ENCODE data around the gene PRIM1. TPM values are rescaled to one million over a fixed set of nuclear protein-coding genes. Genes with fewer than 3 reads are reported as not detected.

The PRIM1 gene
- total RNA-seq, 1 donor from 2014 or later: 47.3 TPM

DNA sequence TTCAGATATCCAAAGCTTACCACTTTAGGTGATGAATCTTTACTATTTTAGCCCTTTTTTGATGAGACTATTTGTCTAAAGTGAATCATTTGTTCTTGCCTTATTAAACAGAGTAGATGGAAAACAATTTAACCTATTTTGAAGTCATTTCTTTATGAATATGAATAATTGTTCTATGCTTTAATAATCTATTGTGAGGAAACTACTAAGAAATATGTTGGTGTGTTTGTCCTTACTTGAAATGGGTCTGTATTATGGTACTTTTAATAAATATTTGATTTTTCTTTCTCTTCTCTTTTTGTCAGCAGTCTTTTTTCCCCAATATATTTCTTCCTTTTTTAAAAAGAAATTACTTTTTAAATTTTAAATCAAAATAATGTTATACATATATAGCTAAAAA is 35.4 kb upstream of the PRIM1 start:
- Mint-ChIP-seq H3K4me3 (no peak overlapping the region), H3K27me3 (ENCODE audit: low read depth) (no peaks in the 10 kb centered on the region), H3K36me3 (ENCODE audit: low read depth) (peaks cover 11% of the 10 kb centered on the region), H3K27ac (ENCODE audit: unreplicated experiment) (no peak overlapping the region), H3K9me3 (peaks cover 4% of the 10 kb centered on the region), H3K4me1 (no peaks in the 10 kb centered on the region)
- TF ChIP-seq, protein P1, sequence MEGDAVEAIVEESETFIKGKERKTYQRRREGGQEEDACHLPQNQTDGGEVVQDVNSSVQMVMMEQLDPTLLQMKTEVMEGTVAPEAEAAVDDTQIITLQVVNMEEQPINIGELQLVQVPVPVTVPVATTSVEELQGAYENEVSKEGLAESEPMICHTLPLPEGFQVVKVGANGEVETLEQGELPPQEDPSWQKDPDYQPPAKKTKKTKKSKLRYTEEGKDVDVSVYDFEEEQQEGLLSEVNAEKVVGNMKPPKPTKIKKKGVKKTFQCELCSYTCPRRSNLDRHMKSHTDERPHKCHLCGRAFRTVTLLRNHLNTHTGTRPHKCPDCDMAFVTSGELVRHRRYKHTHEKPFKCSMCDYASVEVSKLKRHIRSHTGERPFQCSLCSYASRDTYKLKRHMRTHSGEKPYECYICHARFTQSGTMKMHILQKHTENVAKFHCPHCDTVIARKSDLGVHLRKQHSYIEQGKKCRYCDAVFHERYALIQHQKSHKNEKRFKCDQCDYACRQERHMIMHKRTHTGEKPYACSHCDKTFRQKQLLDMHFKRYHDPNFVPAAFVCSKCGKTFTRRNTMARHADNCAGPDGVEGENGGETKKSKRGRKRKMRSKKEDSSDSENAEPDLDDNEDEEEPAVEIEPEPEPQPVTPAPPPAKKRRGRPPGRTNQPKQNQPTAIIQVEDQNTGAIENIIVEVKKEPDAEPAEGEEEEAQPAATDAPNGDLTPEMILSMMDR (conservative IDR thresholded peaks at IDR 0.05): no peak
- DNase-seq (ENCODE audit: low read depth, low spot score): no peak

DNA sequence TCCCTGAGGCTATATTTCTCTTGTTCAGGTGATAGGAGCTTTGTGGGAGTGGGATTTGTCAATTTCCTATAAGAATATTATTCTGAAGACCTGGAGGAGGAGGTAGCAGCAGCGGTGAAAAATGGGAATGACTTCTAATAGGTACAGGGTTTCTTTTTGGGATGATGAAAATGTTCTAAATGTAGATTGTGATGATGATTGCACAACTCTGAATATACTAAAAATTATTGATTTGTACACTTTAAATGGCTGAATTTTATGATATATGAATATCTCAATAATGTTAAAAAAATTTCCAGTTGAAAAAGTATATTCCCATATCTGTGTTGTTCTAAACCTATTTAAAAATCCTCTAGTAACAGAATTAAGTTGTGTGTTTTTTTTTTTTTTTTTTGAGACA is 33.8 kb upstream of the PRIM1 start:
- no peak overlapping the region for H3K27ac Mint-ChIP-seq (ENCODE audit: unreplicated experiment)
- peaks cover 13% of the 10 kb centered on the region for H3K36me3 Mint-ChIP-seq (ENCODE audit: low read depth)
- TF ChIP-seq, protein P1 (conservative IDR thresholded peaks at IDR 0.05): no peak
- peaks cover 4% of the 10 kb centered on the region for H3K9me3 Mint-ChIP-seq
- H3K4me3 Mint-ChIP-seq: no peak overlapping the region
- no peak for DNase-seq (ENCODE audit: low read depth, low spot score)
- no peaks in the 10 kb centered on the region for H3K27me3 Mint-ChIP-seq (ENCODE audit: low read depth)
- peaks cover 4% of the 10 kb centered on the region for H3K4me1 Mint-ChIP-seq

DNA sequence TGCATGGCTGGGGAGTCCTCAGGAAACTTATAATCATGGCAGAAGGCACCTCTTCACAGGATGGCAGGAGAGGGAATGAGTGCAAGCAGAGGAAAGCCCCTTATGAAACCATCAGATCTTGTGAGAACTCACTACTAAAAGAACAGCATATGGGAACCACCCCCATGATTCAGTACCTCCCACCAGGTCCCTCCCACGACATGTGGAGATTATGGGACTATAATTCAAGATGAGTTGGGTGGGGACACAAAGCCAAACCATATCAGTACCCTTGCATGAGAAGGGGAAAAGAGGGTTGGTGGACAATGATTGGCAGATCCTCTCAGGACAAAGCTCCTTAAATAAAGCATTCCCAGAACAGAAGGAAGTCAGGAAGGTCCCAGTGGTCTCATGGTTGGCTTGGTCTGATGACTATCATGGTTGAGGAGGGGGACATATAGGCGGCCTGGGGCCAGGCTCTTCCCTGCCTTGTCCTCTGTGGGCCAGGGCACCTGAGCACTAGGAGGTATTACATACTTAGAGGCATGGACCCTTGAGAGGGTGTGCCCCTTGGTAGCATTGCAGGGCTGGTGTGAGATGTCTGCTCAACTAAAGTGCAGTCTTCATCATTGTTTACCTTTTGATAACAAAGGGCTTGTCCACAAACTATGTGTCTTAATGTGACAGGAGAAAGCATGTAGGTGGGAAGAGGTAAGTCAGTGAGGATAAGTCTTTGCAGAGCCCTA is 33.2 kb upstream of the PRIM1 start:
- Mint-ChIP-seq H3K9me3 (peaks cover 4% of the 10 kb centered on the region), H3K27ac (ENCODE audit: unreplicated experiment) (no peak overlapping the region), H3K27me3 (ENCODE audit: low read depth) (no peaks in the 10 kb centered on the region), H3K4me3 (no peak overlapping the region), H3K4me1 (peaks cover 4% of the 10 kb centered on the region), H3K36me3 (ENCODE audit: low read depth) (peaks cover 10% of the 10 kb centered on the region)
- TF ChIP-seq, protein P1 (conservative IDR thresholded peaks at IDR 0.05): no peak
- DNase-seq (ENCODE audit: low read depth, low spot score): no peak

DNA sequence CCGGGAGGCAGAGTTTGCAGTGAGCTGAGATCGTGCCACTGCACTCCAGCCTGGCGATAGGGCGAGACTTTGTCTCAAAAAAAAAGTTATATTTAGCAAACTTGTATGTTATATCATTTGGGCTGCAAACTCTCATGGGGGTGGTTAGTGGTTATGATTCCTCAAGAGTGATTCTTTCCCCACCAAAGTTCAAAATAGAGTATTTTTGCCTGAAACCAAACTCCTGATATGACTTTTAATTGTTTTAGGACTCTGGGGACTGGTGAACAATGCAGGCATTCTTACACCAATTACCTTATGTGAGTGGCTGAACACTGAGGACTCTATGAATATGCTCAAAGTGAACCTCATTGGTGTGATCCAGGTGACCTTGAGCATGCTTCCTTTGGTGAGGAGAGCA is 29.6 kb upstream of the PRIM1 start:
- no peak overlapping the region for H3K4me3 Mint-ChIP-seq
- H3K36me3 Mint-ChIP-seq (ENCODE audit: low read depth): peaks cover 11% of the 10 kb centered on the region
- DNase-seq (ENCODE audit: low read depth, low spot score): no peak
- peaks cover 2% of the 10 kb centered on the region for H3K9me3 Mint-ChIP-seq
- peaks cover 4% of the 10 kb centered on the region for H3K4me1 Mint-ChIP-seq
- no peaks in the 10 kb centered on the region for H3K27me3 Mint-ChIP-seq (ENCODE audit: low read depth)
- TF ChIP-seq, protein P1 (conservative IDR thresholded peaks at IDR 0.05): no peak
- H3K27ac Mint-ChIP-seq (ENCODE audit: unreplicated experiment): no peak overlapping the region

DNA sequence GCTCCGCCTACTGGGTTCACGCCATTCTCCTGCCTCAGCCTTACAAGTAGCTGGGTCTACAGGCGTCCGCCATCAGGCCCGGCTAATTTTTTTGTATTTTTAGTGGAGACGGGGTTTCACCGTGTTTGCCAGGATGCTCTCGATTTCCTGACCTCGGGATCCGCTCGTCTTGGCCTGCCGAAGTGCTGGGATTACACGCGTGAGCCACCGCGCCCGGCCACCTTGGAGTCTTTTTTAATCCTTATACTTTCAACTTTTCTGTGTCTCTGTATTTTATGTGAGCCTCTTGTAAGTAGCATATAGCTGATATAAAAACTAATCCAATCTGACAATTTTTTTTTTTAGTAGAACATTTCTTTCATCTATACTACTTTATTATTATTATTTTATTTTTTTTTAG is 26.6 kb upstream of the PRIM1 start:
- no peak overlapping the region for H3K4me3 Mint-ChIP-seq
- no peaks in the 10 kb centered on the region for H3K27me3 Mint-ChIP-seq (ENCODE audit: low read depth)
- TF ChIP-seq, protein P1 (conservative IDR thresholded peaks at IDR 0.05): no peak
- no peaks in the 10 kb centered on the region for H3K9me3 Mint-ChIP-seq
- no peak for DNase-seq (ENCODE audit: low read depth, low spot score)
- no peak overlapping the region for H3K27ac Mint-ChIP-seq (ENCODE audit: unreplicated experiment)
- peaks cover 4% of the 10 kb centered on the region for H3K4me1 Mint-ChIP-seq
- H3K36me3 Mint-ChIP-seq (ENCODE audit: low read depth): peaks cover 7% of the 10 kb centered on the region

Data from neural crest cell (in vitro differentiated cells).